ENCODE results near the gene MYO16.

MYO16 gene

GRCh38 chr13:109243311-109243951, 614.0 kb downstream of the MYO16 start:
- peak; percentile 92 for DNase-seq (ENCODE audit: low read depth)

GRCh38 chr13:109244566-109244965, 615.2 kb downstream of the MYO16 start:
- no peak for DNase-seq (ENCODE audit: low read depth)

- no peak for DNase-seq (ENCODE audit: low read depth)
Measured at GRCh38 chr13:109246001-109246400, 616.6 kb downstream of the MYO16 start.

- DNase-seq (ENCODE audit: low read depth): no peak
Measured at GRCh38 chr13:109249780-109250528, 620.5 kb downstream of the MYO16 start.

DNA sequence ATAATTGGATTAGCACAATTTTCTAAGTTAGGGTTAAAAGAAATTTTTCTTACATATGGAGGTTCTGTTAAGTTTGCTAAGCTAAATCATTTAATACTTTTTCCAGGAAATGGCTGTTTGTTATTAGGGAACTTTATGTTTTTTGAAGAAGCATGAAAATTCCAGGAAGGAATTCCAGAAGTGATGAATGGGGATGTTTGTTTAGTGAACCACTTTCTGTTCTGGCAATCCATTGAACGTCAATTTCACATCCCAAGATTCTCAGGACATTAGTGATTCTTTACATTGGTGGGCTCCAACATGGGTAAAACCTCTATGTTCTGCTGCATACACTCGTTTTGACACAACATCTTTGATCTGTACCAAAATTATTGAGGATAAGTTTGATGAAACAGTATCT, 622.5 kb downstream of the MYO16 start:
- DNase-seq (ENCODE audit: low read depth): no peak

- DNase-seq (ENCODE audit: low read depth): no peak
Measured at GRCh38 chr13:109253316-109253715, 623.9 kb downstream of the MYO16 start.

- DNase-seq (ENCODE audit: low read depth): no peak
Measured at GRCh38 chr13:109254274-109254673, 624.9 kb downstream of the MYO16 start.

DNA sequence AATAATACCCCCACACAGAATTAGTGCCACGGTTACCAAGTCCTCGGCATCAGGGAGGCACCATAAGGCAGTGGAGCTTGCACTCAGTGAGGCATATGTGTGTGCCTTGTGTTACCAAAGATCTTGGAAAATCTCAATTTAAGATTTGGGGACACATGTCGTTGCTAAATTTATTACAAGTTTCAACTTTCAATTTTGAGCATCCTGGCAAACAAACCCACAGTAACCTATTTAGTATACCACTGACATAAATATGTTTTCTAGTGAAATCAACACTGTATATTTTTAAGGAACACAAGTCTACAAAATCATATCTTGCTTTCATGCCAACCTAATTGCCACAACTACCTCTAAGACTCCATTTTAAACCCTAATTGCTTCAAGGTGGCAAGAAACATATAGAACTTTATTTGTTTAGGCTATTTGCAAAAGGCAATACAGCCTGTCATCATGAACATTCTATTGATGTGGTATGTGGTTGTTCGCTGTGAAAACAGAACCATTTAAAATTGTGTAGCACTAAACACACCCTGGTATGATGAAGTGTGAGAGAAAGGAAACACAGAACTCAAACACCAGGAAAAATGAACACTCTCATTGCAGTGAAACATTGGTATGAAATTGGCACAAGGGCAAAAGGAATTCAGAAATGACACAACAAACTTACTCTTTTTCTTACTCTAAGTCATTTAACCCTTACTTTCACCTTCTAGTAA, 625.9 kb downstream of the MYO16 start:
- peak; percentile 17 for DNase-seq (ENCODE audit: low read depth)

- DNase-seq (ENCODE audit: low read depth): peak; percentile 100
Measured at GRCh38 chr13:109256866-109257760, 627.7 kb downstream of the MYO16 start.
